Endometrium (tissue), 2 donors: Measurements from ENCODE around the gene DENND6A.
"Not testable (repeated sequence)": the region's sequence is repeated elsewhere in the genome, so short reads cannot be mapped to it uniquely, and the experiment has no call there.

ENCODE experiments used
- FAIRE-seq: peaks from 2 replicates; lab custom pipeline; 2012; peaks lifted over from hg19 to GRCh38; lab: Jason Lieb, UNC
- donor health status: control.
- donor health status: control.

Gene DENND6A

DNA sequence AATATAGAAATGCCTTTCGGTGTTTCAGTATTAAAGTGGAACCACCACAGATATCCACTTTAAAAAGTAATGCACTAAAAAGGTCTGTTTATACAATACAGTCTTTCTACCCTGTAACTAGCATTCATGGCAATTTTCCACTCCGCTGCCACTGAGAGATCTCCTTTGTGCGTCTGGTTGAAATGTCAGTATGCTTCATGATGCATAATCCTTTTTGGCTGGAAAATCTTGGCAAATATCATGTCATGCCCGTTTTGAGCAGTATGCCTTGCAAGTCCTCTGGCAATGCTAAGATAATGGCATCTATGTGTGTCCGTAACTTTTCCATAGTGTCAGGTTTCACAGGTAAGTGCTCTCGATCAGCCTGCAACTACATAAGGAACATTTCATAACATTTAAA, 64.9 kb downstream of the DENND6A start:
- FAIRE-seq: no peak

DNA sequence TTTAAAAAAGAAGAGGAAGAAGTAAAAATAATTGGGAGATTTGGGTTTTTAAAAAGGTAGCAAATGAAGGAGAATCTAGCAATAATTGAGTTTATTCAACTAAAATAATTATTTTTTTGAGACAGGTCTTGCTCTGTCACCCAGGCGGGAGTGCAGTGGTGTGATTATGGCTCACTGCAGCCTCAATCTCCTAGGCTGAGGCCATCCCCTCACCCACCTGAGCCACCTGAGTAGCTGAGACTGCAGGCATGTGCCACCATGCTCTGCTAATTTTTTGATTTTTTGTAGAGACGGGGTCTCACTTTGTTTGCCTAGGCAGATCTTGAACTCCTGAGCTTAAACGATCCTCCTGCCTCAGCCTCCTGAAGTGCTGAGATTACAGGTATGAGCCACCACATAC, 68.1 kb downstream of the DENND6A start:
- no peak for FAIRE-seq

DNA sequence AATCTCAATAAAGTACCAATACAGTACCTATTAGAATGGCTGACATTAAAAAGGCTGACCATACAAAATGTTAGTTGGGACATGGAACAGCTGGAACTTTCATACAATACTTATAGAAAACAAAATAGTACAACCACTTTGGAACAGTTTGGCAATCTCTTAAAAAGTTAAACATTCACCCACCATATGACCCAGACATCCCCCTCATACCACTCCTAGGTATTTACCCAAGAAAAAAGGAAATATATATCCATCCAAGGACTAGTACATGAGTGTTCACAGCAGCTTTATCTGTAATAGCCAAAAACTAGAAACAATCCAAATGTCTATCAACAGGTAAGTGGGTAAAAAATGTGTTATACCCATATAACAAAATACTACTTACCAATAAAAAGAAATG, 70.5 kb downstream of the DENND6A start:
- no peak for FAIRE-seq

DNA sequence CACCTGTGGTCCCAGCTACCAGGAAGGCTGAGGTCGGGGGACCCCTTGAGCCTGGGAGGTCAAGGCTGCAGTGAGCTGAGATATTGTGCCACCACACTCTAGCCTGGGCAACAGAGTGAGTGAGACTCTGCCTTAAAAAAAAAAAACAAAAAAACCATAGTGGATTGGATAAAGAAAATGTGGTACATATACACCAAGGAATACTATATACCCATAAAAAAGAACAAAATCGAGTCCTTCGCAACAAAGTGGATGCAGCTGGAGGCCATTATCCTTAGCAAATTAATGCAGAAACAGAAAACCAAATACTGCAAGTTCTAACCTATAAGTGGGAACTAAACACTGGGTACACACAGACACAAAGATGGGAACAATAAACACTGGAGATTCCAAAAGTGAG, 75.1 kb downstream of the DENND6A start:
- no peak for FAIRE-seq

DNA sequence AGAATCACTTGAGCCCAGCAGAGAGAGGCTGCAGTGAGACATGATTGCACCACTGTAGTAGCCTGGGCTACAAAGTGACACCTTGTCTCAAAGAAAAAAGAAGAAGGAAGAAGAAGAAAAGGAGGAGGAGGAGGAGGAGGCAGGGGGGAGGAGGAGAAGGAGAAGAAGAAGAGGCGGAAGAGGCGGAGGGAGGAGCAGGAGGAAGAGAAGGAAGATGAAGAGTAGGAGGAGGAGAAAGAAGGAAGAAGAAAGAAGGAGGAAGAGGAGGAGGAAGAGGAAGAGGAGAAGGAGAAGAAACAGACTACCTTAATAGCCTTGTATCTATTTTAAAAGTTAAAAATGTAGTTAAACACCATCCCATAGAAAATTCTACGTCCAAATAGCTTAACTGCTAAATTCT, 76.6 kb downstream of the DENND6A start:
- FAIRE-seq: no peak

DNA sequence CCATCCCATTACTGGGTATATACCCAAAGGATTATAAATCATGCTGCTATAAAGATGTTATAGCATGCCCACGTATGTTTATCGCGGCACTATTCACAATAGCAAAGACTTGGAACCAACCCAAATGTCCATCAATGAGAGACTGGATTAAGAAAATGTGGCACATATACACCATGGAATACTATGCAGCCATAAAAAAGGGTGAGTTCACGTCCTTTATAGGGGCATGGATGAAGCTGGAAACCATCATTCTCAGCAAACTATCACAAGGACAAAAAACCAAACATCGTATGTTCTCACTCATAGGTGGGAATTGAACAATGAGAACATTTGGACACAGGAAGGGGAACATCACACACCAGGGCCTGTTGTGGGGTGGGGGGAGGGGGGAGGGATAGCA, 81.0 kb downstream of the DENND6A start:
- FAIRE-seq: not testable (repeated sequence)

DNA sequence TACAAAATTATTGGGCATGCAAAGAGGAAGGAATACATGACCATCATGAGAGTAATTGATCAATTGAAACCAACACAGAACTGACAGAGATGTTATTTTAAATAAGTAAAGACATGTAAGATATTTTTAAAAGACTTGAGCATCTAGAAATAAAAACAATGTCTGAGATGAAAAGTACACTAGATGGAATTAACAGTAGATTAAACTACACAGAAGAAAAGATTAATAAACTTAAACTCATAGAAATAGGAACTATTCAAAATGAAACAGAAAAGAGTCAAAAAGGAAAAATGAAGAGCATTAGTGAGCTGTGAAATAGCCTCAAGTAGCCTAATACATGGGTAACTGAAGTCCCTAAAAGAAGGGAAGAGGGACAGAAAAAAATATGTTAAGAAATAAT, 87.2 kb downstream of the DENND6A start:
- peak; percentile 50 for FAIRE-seq

DNA sequence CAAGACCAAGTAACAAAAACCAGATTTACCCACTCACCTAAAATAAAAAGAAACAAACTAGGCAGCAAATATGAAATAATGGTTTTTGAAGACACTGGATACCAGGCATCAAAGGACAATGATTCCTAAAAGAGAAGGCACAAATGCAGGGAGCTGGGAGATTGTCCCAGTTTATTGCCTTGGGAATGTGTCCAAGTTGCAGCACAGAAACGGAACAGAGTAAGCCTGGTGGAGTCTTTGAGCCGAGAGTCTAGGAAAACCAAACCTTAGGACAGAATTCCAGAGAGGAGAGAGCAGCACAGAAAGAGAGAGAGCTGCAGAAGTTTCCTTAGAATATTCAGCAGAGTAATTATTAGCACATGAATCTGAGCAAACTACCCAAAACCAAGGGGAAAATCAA, 87.9 kb downstream of the DENND6A start:
- no peak for FAIRE-seq

DNA sequence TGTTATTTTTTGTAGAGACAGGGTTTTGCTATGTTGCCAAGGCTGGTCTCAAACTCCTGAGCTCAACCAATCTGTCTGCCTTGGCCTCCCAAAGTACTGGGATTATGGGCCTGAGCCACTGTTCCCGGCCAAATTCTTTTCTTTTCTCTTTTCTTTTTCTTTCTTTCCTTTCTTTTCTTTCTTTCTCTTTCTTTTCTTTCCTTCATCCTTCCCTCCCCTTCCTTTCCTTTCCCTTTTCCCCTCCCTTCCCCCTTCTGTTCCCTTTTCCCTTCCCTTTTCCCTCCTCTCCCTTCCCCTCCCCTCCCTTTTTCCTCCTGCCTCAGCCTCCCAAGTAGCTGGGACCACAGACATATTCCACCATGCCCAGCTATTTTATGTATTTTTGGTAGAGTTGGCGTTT, 92.7 kb downstream of the DENND6A start:
- FAIRE-seq: no peak

DNA sequence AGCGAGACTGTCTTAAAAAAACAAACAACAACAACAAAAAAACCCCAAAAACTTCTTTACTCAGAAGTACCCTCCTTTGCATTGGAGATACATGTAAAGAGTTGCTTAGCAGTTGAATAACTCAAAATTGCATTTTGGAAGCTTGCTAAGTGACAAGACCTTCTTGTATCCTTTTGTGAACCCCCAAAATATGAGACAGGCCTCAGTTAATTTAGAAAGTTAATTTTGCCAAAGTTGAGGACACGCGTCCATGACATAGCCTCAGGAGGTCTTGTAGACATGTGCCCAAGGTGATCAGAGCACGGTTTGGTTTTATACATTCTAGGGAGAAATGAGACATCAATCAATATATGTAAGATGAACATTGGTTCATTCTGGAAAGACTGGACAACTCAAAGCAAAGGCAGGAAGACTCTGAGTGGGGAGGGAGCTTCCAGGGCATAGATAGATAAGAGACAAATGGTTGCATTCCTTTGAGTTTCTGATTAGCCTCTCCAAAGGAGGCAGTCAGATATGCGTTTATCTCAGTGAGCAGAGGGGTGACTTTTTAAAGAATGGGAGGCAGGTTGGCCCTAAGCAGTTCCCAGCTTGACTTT, 94.0 kb downstream of the DENND6A start:
- FAIRE-seq: no peak

DNA sequence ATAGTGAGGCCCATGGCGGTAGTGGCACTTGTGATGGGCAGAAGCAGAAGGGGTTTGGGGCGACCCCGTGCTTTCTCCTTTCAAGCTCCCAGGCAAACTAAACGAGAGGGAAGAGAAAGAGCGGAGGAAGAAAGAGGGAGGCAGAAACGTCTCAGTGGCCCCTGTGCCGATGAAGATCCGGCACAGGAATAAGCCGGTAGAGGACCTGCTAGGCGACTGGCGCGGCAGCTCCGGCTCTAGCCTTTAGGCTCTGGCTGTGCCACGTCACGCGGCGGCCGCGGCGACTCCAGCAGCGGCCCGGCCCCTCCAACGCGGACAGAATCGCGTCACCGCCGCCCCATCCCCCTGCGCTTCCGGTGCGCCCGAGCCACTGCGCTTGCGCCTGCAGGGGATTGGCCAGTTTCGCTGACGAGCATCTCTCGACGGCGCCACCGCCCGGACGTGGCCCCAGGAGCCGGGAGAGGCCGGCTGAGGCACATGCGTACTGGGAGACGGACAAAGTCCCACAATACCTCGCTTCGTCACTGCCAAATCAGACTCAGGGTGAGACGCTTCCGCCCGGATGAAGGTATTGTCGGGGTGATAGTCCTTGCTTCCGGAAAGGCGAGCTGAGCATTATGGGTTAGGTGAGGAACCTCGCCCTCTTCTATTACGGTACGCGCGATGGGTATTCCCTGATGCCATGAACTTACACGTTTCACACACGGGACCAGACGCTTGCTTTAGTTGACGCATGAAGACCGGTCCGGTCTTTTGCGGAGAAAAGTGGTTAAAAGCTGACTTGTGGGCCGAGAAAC, 95.6 kb downstream of the DENND6A start, which contains the start of gene ARF4:
Gene ARF4 (minus strand): TSS at position 218 of the 797 bp plus-strand sequence. CDS start 204 bp downstream, at position 14.
- peak; percentile 94 for FAIRE-seq

DNA sequence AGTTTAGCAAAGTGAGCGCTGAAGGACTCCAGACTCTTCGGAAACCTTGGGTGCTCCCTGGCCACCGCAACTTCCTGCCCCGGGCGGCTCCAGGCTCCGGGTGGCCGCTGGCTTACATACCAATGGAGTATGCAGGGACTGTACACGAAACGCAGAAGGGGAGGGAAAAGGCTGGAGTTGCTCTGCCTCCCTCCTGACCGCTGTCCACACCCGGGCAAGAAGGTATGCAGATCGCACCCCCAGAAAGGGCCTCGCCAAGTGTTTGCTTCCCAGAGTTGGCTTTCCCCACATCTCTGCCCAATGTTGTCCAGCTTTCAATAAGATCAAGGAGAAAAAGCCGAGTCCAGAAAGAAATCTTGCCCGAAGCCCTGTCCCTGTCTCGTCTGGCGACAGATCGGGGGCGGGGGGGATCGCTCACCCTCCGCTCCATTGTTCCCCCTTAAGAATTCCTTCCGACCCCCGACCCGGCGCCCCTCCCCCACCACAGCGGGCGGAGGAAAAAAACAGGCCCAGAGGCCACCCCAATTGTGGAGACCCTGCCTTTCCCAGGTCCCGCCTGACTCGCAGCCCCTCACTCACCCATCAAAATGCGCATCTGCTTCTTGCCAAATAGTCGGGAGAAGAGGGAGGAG, 96.3 kb downstream of the DENND6A start:
- no peak for FAIRE-seq

DNA sequence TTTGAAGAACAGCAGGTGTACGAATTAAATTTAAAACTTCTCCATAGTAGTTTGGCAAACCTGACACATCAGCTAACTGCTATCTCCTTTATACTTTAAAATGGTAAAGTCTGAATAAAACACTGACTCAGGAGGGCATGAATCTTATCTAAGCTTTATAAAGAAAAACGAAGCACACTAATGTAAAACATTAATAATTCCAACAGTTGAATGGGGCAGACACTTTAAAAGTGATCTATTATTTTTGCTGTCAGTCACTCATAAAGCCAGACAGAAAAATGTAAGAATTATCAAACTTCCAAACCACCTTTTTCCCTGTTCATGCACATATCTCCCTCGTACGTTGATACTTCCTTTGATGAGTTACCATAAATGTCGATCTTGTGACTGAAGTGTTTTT, 98.3 kb downstream of the DENND6A start:
- no peak for FAIRE-seq

DNA sequence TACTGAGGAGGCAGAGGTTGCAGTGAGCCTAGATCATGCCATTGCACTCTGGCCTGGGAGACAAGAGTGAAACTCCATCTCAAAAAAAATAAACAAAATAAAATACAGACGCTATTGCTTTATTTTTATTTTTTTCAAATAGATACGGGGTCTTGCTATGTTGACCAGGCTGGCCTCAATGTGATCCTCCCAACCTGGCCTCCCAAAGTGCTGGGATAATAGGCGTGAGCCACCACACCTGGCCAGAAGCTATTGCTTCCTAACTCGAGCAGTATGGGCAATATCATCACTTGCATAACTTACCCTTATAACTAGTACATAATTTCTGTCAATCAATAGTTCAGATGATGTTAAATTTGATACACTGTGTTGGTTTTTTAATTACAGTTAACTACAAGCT, 98.7 kb downstream of the DENND6A start:
- FAIRE-seq: no peak

DNA sequence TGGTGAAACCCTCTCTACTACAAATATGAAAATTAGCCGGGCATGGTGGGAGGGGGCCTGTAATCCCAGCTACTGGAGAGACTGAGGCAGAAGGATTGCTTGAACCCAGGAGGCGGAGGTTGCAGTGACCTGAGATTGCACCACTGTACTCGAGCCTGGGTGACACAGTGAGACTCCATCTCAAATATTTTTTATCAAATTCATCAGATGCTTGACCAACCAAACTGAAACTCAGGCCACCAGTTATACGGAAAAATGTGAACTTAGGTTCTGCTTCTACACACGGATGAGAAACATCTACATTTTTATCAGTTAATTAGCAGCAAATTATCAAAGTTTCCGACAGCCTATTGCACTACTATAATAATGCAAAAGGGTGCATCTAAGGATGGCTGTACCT, 100.6 kb downstream of the DENND6A start:
- FAIRE-seq: no peak

DNA sequence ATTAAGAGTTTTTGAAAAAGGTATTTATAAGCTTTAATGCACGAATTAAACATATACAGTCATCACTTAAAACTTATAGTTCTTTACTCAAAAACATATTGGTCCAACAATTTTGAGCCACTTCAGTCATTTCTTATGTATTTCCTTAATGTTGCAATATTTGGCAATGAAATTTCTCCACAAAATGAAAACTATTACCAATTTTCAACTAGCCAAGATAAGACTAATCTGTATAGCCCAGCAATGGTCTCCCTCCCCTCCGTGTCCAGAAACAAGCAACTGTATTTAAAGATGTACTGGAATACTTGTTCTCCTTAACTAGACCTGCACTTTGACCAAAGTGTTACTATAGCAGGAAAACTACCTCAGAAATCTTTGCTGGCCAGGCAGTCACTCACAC, 105.0 kb downstream of the DENND6A start:
- FAIRE-seq: no peak

DNA sequence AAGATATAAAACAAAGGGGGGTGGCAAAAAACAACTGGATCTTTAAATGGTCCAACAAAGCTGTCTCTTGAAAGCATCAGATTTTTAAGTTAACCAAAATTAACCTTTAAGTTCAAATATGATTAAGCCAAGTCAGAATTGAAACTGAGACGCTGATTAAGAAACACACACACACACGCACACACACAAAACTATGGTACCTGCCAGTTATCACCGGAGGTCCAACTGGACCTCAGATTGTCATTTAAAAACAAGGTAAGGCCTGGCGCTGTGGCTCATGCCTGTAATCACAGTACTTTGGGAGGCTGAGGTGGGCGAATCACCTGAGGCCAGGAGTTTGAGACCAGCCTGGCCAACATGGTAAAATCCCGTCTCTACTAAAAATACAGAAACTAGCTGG, 106.1 kb downstream of the DENND6A start:
- FAIRE-seq: no peak

DNA sequence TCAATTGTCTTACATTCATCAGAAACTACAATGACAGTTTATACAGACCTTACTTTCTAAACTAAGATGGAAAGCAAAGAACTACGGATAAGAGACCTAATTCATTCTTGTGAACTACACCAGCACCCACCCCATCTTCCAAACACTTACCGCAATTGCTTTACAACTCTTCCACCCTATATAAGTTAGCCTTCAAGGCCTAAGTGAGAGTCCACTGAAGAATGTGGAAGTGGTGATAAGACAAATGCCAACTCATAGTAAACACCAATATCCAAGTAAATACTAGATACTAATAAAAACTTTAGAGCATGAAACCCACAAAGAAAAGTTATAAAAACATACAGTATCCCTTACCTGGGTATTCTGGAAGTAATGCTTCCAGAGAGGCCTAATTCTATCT, 109.3 kb downstream of the DENND6A start:
- no peak for FAIRE-seq

DNA sequence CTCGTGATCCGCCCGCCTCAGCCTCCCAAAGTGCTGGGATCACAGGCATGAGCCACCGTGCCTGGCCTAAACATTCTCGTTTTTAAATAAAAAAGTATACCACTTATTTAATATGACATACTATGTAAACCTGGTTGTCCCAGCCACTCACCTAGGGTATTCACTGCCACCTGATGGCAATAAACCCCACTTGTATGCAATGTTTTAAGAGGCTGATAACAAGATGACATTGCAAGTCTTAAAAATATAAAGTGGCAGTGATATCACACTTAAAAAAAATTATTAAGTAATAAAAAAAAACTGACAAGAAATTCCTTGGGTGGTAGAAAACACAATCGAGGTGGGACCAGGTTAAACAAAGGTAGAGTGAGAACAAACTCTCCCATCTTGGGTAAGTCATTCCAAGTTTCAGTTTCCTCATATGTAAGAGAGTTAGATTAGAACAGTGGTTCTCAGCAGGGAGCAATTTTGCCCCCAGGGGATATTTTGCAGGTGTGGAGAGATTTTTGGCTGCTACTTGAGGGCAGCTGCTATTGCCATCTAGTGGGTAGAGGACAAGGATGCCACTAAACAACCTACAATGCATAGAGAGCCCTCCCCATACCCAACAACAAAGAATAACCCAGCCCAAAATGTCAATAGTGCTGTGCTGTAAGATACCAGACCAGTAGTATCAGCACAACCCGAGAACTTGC, 110.3 kb downstream of the DENND6A start:
- no peak for FAIRE-seq

DNA sequence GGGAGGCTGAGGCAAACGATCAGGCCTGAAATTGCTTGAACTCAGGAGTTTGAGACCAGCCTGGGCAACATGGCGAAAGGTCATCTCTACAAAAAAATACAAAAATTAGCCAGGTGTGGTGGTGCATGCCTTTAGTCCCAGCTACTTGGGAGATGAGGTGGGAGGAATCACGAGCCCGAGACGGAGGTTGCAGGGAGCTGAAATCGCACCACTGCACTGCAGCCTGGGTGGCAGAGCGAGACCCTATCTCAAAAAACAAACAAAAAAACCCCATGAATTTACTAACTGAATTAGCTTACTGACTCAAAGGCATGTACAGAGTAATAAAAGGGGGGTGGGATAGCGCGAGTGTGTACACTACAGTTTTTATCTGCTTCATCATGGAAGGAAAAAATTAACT, 115.1 kb downstream of the DENND6A start:
- FAIRE-seq: no peak

DNA sequence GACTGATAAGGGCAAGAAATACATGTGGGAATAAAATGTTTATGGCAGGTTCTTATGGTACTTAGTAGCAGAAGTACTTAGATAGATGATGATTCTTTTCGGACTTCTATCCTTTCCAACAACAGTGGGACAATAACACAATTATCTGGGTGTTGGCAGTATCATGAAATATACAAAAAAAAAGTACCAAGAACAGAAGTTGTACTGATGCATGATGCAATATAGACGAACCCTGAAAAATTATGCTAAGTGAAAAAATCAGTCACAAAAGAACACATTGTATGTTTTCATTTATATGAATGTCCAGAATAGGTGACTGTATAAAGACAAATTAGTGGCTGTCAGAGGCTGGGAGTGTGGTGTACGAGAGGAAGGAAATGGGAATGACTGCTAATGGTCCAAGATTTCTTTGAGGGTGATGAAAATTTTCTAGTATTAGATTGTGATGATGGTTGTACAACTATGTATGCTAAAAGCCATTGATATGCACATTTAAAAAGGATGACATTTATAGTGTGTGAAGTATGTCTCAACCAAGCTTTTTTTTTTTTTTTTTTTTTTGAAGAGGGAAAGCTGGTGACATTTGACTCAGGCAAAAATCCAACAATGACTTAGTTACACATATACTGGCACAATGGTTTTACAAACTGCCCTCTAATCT, 116.8 kb downstream of the DENND6A start:
- no peak for FAIRE-seq
